Right lung (tissue), 5 donors: ENCODE data around the gene TMEM151B. TPM values are rescaled to one million over a fixed set of nuclear protein-coding genes. Genes with fewer than 3 reads are reported as not detected.

Source experiments
- DNase-seq, 2 donors: peaks; one replicate each; pipeline ENCODE4 v3.0.0-alpha.2; 2013
- polyA plus RNA-seq, 5 donors: library from polyadenylated mRNA; unstranded; fragments of 120-200 nt; gene quantifications; one replicate each; pipeline versions ENCODE4 v1.2.1 to v1.2.3, GENCODE V29; 2013; ENCODE audit warnings: inconsistent platforms in 1 of 5, low replicate concordance in 1 of 5; ENCODE audit not compliant: insufficient read length in 5 of 5, insufficient read depth in 1 of 5

Gene TMEM151B
- polyA plus RNA-seq, 5 donors: 0.38 to 1.2 (median 0.91) TPM

GRCh38 chr6:44264154-44265006, 5.9 kb upstream of the TMEM151B start:
- DNase-seq: no peak

- DNase-seq: peak; percentile 92 to 93
Observed at GRCh38 chr6:44265007-44265721, 5.1 kb upstream of the TMEM151B start, which contains the start of gene NFKBIE. Gene NFKBIE (minus strand): TSS chr6:44265551. CDS start chr6:44265346, 205 bp downstream.

GRCh38 chr6:44265722-44266233, 4.5 kb upstream of the TMEM151B start:
- no peak for DNase-seq

GRCh38 chr6:44266347-44266746, 3.9 kb upstream of the TMEM151B start:
- no peak for DNase-seq

GRCh38 chr6:44267252-44267651, 3.0 kb upstream of the TMEM151B start:
- no peak for DNase-seq

- DNase-seq: no peak
Observed at GRCh38 chr6:44268095-44268628, 2.1 kb upstream of the TMEM151B start.

GRCh38 chr6:44269178-44269920, 901 bp upstream of the TMEM151B start:
- no peak for DNase-seq

- DNase-seq: no peak
Observed at GRCh38 chr6:44270526-44271405, 516 bp downstream of the TMEM151B start.

- no peak for DNase-seq
Observed at GRCh38 chr6:44271406-44271723, 1.1 kb downstream of the TMEM151B start.

GRCh38 chr6:44271914-44272313, 1.7 kb downstream of the TMEM151B start:
- DNase-seq: no peak

- DNase-seq: no peak
Observed at GRCh38 chr6:44272529-44272928, 2.3 kb downstream of the TMEM151B start.

- DNase-seq: no peak
Observed at GRCh38 chr6:44272999-44273566, 2.8 kb downstream of the TMEM151B start.

GRCh38 chr6:44273617-44274016, 3.4 kb downstream of the TMEM151B start:
- DNase-seq: no peak

- DNase-seq: no peak
Observed at GRCh38 chr6:44275271-44275748, 5.1 kb downstream of the TMEM151B start.

- peak in 1 of 2 donors; percentile 21 for DNase-seq
Observed at GRCh38 chr6:44275749-44276648, 5.7 kb downstream of the TMEM151B start.

GRCh38 chr6:44276667-44277640, 6.7 kb downstream of the TMEM151B start:
- no peak for DNase-seq

GRCh38 chr6:44277763-44278162, 7.5 kb downstream of the TMEM151B start:
- DNase-seq: no peak

- DNase-seq: no peak
Observed at GRCh38 chr6:44278315-44278714, 8.1 kb downstream of the TMEM151B start.
